Measurements from ENCODE around the gene GSTP1. TPM values are rescaled to one million over a fixed set of nuclear protein-coding genes. Genes with fewer than 3 reads are reported as not detected.

Gene GSTP1
- polyA plus RNA-seq, 1 donor (not counting 4 experiments of a cell fraction or from before 2014, with no cell fraction given): 1,575 TPM

DNA sequence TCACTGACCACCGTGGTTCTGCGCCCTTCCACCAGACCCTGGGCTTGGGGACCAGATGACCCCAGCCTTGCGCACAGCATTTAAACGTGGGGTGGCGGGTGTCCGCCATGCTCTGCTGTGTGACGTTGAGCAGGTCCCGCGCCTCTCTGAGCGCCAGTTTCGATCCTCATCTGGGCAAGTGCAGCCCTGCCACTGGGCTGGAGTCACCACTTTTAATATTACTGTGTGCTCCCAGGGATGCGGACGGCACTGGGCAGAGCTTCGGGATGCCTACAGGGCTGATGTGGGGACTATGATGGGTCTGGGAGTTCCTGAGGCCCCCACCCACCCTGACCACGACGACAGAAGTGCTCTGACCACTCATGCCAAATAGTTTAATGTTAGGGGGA is 47.3 kb downstream of the GSTP1 start:
- FAIRE-seq (no peak), DNase-seq (ENCODE audit: low read depth, low spot score) (no peak)
- Histone ChIP-seq H2AFZ (ENCODE audit: control insufficient read depth, low read length) (peak overlapping the region; percentile 64), H3K9ac (ENCODE audit: control insufficient read depth, extremely low read depth, insufficient read depth, low read length) (peak overlapping the region; percentile 76), H4K20me1 (ENCODE audit: control insufficient read depth, extremely low read depth, insufficient read depth, low read length) (no peaks in the 10 kb centered on the region), H3K27me3 (ENCODE audit: control insufficient read depth, extremely low read depth, insufficient read depth, low read length) (no peaks in the 10 kb centered on the region), H3K36me3 (ENCODE audit: control insufficient read depth in 2 of 2, extremely low read depth in 1 of 2, insufficient read depth in 2 of 2, low read length in 2 of 2) (no peaks in the 10 kb centered on the region), H3K79me2 (ENCODE audit: control insufficient read depth, insufficient read depth, low read length) (no peaks in the 10 kb centered on the region), H3K4me1 (ENCODE audit: control insufficient read depth, extremely low read depth, insufficient read depth, low read length) (peaks cover 6% of the 10 kb centered on the region), H3K4me3 (ENCODE audit: control insufficient read depth in 2 of 3, extremely low read depth in 1 of 3, insufficient read depth in 2 of 3, low read depth in 1 of 3, low read length in 3 of 3) (peak overlapping the region; percentile 66 to 78 (median 73)), H3K9me3 (ENCODE audit: control insufficient read depth, low read depth, low read length) (no peaks in the 10 kb centered on the region), H3K9me1 (ENCODE audit: control insufficient read depth, extremely low read depth, insufficient read depth, low read length) (no peaks in the 10 kb centered on the region), H3K27ac (ENCODE audit: control insufficient read depth, insufficient read depth, low read length) (peak overlapping the region; percentile 64), H3K4me2 (ENCODE audit: control insufficient read depth, extremely low read depth, insufficient read depth, low read depth, low read length) (peak overlapping the region; percentile 58)
- dilution Hi-C loops (cut with MboI; ENCODE audit: extremely low pct_ligation_motif_present, low sequenced_read_pairs): no loop called here
- TF ChIP-seq, protein P1, sequence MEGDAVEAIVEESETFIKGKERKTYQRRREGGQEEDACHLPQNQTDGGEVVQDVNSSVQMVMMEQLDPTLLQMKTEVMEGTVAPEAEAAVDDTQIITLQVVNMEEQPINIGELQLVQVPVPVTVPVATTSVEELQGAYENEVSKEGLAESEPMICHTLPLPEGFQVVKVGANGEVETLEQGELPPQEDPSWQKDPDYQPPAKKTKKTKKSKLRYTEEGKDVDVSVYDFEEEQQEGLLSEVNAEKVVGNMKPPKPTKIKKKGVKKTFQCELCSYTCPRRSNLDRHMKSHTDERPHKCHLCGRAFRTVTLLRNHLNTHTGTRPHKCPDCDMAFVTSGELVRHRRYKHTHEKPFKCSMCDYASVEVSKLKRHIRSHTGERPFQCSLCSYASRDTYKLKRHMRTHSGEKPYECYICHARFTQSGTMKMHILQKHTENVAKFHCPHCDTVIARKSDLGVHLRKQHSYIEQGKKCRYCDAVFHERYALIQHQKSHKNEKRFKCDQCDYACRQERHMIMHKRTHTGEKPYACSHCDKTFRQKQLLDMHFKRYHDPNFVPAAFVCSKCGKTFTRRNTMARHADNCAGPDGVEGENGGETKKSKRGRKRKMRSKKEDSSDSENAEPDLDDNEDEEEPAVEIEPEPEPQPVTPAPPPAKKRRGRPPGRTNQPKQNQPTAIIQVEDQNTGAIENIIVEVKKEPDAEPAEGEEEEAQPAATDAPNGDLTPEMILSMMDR (optimal IDR thresholded peaks at IDR 0.05 in 1 of 3, IDR thresholded peaks at IDR 0.05 in 1 of 3, conservative IDR thresholded peaks at IDR 0.05 in 1 of 3; ENCODE audit: extremely low read depth in 1 of 3, insufficient read depth in 2 of 3, low read length in 3 of 3): no peak
- no peak for TF ChIP-seq EZH2 (IDR thresholded peaks at IDR 0.05; ENCODE audit: low read length)

DNA sequence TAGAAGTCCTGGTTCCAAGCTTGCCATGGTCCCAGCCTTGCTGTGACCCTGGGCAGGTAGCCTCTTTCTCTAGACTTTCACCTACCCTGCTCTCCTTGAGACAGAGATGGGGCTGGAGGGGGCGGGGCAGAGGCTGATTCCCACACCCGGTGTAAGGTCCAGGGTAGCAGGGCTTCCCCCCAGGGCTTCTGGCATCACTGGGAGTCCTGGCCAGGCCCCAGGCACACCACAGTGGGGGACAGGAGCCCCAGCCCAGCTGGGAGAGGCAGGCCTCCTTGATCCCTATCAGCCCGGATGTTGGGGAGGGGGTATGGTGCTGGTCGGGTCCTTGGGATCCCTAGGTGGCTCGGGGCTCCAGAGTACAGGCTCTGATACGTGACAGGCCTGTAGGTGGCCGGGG is 47.8 kb downstream of the GSTP1 start:
- no peak overlapping the region for H3K4me2 ChIP-seq (ENCODE audit: control insufficient read depth, extremely low read depth, insufficient read depth, low read depth, low read length)
- no peaks in the 10 kb centered on the region for H3K27me3 ChIP-seq (ENCODE audit: control insufficient read depth, extremely low read depth, insufficient read depth, low read length)
- H4K20me1 ChIP-seq (ENCODE audit: control insufficient read depth, extremely low read depth, insufficient read depth, low read length): no peaks in the 10 kb centered on the region
- H3K9me3 ChIP-seq (ENCODE audit: control insufficient read depth, low read depth, low read length): no peaks in the 10 kb centered on the region
- dilution Hi-C loops (cut with MboI; ENCODE audit: extremely low pct_ligation_motif_present, low sequenced_read_pairs): no loop called here
- no peaks in the 10 kb centered on the region for H3K79me2 ChIP-seq (ENCODE audit: control insufficient read depth, insufficient read depth, low read length)
- H3K36me3 ChIP-seq (ENCODE audit: control insufficient read depth in 2 of 2, extremely low read depth in 1 of 2, insufficient read depth in 2 of 2, low read length in 2 of 2): no peaks in the 10 kb centered on the region
- H2AFZ ChIP-seq (ENCODE audit: control insufficient read depth, low read length): no peak overlapping the region
- no peak overlapping the region for H3K9ac ChIP-seq (ENCODE audit: control insufficient read depth, extremely low read depth, insufficient read depth, low read length)
- H3K4me3 ChIP-seq (ENCODE audit: control insufficient read depth in 2 of 3, extremely low read depth in 1 of 3, insufficient read depth in 2 of 3, low read depth in 1 of 3, low read length in 3 of 3): no peak overlapping the region
- peaks cover 6% of the 10 kb centered on the region for H3K4me1 ChIP-seq (ENCODE audit: control insufficient read depth, extremely low read depth, insufficient read depth, low read length)
- no peak for FAIRE-seq
- DNase-seq (ENCODE audit: low read depth, low spot score): no peak
- no peak overlapping the region for H3K27ac ChIP-seq (ENCODE audit: control insufficient read depth, insufficient read depth, low read length)
- H3K9me1 ChIP-seq (ENCODE audit: control insufficient read depth, extremely low read depth, insufficient read depth, low read length): no peaks in the 10 kb centered on the region
- TF ChIP-seq, protein P1 (optimal IDR thresholded peaks at IDR 0.05 in 1 of 3, IDR thresholded peaks at IDR 0.05 in 1 of 3, conservative IDR thresholded peaks at IDR 0.05 in 1 of 3; ENCODE audit: extremely low read depth in 1 of 3, insufficient read depth in 2 of 3, low read length in 3 of 3): no peak
- no peak for TF ChIP-seq EZH2 (IDR thresholded peaks at IDR 0.05; ENCODE audit: low read length)

Measured in keratinocyte (primary cell).